Measurements from ENCODE around the gene ATPAF1. TPM values are rescaled to one million over a fixed set of nuclear protein-coding genes. Genes with fewer than 3 reads are reported as not detected.

Gene ATPAF1
- polyA plus RNA-seq, 3 donors: 87.4 to 108 (median 99.3) TPM

- DNase-seq: no peak
Observed at GRCh38 chr1:46617833-46618232, 50.3 kb downstream of the ATPAF1 start.

- no peak for DNase-seq
Observed at GRCh38 chr1:46617108-46617800, 50.9 kb downstream of the ATPAF1 start.

DNA sequence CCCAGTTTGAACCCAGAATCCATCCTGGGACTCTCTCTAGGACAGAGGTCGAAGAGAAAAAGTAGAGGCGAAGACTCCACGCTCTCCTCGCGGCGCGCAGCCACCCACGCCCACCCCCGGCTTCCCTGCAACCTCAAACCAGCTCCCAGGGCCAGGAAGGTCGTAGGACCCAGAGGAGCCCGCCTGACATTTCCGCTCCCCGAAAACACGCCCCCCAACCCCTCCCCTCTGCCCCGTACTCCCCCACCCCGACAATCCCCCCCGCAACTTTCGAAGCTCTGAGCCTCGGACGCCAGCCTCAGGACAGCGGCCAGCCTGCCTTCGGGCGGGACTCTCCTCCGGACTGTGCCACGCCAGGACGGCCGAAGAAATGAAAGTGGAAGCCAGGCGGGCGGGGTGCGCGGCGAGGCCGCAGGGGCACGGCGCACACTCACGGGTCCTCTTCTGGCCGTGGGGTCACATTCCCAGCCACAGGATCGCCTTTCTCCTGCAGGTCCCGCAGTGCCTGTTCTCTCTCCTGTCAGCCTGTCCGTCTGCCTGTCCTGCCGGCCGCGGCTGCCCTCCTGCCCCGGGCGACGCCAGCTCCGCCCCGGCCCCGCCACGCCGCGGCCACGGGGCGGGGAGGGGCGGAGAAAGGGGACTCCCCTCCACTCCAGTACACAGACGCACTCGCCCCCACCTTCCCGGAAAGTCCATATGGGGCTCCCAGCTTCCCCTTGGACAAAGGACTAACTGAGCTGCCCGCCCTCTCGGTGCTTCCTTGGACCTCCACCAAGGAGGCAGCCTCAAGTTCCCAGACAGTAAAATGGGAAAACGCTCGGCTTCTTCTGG, 51.7 kb downstream of the ATPAF1 start, which contains the start of gene MOB3C:
TSS of gene MOB3C (minus strand) at position 535 of the 831 bp plus-strand sequence. CDS start 3,490 bp downstream, outside the sequence.
- peak; percentile 60 for DNase-seq

- DNase-seq: no peak
Observed at GRCh38 chr1:46615735-46616134, 52.4 kb downstream of the ATPAF1 start.

DNA sequence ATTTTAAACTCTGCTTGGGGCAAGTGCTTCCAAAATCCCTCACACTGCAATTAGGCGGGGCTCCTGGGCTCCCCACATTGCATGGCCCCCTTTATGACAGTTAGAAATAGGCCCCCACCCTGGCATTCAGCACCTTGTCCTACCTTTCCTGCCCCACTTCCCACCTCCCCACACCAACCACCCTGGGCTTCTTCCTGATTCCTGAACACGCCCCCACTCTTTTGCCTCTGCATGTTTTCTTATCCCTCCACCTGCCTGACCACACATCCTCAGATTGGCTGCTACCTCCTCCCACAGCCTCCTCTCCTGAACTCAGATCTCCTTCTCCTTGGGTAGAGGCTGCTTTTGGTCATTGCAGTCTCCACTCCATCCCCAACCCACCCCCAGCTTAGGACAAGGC, 53.1 kb downstream of the ATPAF1 start:
- no peak for DNase-seq

GRCh38 chr1:46614604-46614984, 53.6 kb downstream of the ATPAF1 start:
- DNase-seq: no peak

GRCh38 chr1:46613661-46614603, 54.2 kb downstream of the ATPAF1 start:
- peak; percentile 69 for DNase-seq

DNA sequence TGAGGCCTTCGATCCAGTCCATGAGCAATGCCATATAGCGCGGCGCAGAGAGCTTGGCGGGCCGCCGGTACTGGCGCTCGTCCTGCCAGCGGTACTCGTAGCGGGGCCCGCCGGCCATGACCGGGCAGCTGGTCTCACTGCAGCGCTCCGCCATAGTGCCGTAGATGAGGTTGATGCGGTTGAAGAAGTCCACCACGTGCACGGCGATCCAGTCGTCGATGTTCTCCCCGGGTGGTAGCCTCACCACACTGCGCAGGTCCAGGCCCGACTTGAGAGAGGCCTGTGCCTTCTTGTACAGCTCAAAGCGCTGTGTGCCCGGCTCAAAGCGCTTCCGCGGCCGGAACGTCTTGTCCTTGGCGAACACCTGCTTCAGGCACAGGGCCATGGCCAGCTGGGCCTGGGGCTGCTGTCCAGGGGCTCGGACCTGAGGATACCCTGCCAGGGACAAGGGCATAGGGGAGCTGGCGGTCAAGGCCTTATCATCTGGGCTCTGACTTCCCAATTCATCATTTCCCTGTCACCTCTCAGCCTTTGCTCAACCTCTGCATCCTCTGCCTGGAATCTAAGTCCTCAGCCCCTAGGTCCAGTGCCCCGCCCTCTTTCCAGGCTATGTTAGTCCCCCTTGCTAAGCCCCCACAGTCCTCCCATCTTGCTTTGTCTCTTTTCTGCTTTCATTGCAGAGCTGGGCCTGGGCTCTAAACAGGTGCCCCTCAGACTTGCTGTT, 55.1 kb downstream of the ATPAF1 start:
- DNase-seq: no peak

DNA sequence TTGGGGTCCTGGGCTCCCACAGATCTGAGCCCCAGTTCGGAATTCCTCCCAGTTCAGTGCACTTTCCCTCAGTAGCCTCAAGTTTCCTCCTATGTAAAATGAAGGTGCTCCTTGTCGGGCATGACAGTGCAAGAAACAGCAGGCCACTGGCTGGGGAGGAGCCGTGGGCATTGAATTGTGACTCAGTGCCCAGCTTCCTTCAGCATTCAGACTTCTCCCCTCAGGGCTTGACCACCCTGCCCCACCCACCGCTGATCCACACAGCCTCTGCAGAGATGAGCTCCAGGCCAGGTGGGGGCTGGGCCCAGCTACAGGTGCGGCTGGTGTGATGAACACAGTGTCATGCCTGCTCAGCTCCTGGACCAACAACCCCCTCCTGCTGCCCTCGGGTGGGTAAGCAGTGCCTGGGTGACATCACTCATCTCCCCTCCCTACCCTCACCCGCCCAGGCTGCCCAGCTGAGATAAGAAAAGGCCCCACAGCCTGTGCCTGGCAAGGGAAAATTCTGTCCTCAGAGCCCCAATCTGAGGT, 56.4 kb downstream of the ATPAF1 start:
- no peak for DNase-seq

DNA sequence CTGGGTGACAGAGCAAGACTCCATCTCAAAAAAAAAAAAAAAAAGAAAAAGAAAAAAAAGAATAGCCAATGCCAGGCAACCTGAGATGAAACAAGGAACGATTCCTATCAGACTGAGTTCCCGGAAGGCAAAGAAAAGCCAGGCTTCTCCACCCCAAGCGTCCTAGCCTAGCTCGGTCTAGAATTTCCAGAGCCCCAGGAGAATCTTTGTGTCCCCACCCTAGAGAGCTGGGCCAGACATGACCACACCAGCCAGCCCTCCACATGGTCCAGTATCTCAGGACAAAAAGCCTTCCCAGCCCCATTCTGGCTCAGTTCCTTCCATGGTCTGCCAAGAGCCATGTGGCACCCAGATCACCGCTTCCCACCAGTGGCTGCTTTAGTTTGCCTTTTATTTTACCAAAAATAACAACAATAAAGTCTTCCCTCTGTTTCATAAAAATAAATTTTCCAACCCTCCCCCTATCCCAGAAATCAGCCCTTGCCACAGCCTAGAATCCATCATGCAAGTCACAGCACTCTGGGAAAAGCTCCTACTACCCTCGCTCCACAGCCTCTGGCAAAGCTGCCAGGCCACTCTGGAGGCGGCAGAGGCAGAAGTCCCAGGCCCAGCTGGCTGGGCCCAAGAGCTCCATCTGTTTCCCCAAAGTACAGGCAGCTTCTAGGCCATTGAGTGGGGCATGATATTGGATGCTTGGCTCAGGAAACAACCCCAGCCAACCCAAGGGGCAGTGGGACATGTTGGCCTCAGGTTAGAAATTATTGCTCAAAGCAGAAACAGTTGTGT, 60.6 kb downstream of the ATPAF1 start:
- DNase-seq: no peak

DNA sequence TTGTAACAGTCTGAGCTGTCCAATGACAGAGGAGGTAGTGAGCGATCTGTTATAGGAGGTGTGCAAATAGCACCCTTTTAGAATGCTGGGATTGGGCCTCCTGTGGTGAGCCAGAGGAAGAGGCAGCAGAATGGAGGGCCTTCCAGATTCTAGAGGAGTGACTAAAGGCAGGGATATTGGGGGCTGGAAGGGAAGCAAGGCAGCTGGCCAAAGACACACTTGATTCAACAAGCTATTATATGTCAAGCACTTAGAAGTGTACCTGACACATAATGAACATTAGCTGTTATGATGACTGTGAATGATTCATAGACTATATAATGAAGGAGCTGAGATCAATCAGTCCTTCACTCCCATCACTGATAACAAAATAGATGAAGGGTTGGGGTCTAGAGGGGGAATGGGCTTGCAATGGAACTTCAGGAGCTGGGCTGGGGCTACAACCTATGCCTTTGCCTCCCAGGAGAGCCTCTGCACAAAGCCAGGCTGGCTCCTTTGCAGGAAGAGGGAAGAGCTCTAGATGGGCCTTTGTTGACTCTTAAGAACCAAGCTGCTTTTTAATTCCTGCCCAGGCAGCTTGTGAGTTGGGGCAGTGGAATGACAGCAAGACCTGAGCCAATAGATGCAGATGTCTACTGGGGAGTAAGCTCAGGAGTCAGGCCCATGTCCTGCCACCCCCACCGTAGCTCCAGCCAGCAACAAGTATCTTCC, 61.8 kb downstream of the ATPAF1 start:
- DNase-seq: no peak

DNA sequence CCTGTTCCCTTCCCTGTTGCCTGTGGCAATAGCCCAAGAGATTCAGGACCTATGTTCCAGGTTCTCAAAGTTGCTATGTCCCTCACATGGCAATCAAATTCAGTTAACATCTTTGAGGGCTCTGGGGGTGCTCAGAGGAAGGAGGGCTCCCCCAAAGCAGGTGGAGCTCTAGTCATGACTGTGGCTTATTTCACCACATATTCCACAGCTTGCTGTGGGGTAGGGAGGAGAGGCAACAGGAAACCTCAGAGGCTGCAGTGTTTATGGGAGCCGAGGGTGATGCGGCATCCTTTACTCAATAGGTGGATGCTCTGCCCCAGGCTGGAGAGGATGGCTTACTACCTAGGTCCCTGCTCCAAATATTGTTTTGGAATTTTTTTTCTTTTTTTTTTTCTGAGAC, 62.9 kb downstream of the ATPAF1 start:
- no peak for DNase-seq

GRCh38 chr1:46603858-46604549, 64.2 kb downstream of the ATPAF1 start, which contains the start of gene MKNK1:
Gene MKNK1 (minus strand): TSS chr1:46604268. CDS start chr1:46583327, 20,941 bp downstream.
- DNase-seq: peak; percentile 94

- no peak for DNase-seq
Observed at GRCh38 chr1:46603481-46603857, 64.7 kb downstream of the ATPAF1 start.

DNA sequence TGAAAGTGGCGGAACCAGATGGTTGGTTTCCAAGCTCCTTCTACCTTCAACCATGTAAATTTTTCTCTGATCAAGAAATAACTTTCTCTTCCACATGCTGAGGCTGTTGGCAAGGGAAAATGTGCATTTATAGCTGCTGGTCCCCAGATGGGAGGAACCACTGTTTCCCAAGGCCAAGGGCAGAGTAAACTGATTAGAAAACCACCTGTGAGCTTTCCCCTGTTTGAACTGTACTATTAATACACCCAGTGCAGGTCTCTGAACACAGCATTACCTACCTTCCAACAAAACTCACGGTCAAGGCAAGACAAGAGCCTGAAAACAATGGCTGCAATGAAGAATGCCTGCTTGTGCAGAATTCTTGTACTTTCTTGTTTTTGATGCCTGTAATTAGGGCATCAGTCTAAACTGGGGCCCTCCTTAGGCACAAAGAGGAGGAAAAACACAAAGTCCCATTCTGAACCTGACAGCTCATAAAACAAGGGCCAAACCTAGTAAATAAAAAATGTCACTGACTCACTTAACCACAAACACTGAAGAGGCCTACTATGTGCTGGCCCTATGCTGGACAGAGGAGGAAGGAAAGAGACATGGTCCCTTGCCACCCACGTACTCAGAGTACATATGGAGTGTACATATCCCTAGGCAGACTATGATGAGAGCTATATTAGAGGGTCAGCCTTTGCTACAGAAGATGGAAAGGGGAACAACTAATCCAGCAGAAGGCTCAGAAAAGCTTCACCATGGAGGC, 66.7 kb downstream of the ATPAF1 start:
- DNase-seq: no peak

GRCh38 chr1:46599059-46599970, 68.8 kb downstream of the ATPAF1 start:
- no peak for DNase-seq

GRCh38 chr1:46596846-46597245, 71.3 kb downstream of the ATPAF1 start:
- DNase-seq: no peak
